ENCODE measurements around the gene EXOC2.

The EXOC2 gene

DNA sequence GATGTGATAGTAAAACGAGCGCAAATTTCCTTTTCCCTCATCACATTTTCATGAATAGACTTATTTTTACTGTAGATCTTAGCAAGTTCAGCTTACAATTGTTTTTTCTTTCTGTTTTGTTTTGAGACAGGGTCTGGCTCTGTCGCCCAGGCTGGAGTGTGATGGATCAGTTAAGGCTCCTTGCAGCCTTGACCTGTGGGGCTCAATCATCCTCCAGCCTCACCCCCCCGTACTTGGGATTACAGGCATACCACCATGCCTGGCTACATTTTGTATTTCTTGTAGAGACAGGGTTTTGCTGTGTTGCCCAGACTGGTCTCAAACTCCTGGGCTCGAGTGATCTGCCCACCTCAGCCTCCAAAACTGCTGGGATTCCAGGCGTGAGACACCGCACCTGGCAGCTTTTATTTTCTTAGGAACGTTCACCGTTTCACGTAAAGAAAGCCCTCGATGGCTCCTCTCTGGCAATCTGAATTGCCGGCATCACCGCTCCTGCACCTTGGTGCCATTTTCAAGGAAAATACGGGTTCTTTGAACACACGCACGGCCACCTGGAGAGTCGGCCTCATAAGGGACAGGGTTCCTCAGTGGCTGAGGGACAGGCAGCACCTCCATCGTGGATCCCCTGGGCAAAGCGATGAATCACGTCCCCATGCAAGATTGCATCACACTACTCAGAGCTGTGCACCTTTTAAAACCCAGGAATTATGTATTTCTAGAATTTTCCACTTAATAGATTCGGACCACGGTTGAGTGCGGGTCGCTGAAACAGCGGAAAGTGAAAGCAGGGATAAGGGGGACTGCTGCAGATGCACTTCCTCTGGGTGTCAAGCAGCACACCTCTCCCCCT lies 222.7 kb downstream of the EXOC2 start:
- no peak for DNase-seq (ENCODE audit: low read depth, low spot score)

DNA sequence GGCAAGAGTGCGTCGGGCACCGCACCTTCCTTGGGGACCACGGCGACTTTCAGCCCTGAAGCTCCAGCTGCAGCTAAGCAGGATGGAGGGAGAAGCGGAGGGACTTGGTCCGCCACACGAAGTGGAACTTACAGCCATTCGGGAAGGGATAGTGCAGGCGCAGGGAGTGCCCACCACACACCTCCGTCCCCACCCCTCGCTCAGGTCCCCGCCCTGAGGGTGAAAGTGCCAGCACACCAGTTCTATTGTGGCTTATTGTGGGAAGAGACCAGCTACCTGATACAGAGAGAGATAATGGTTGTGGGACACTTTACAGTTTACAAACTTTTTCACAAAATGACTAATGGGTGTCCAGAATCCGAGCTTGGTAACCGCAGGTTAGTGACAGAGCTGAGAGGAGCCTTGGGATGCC lies 225.3 kb downstream of the EXOC2 start:
- no peak for DNase-seq (ENCODE audit: low read depth, low spot score)

DNA sequence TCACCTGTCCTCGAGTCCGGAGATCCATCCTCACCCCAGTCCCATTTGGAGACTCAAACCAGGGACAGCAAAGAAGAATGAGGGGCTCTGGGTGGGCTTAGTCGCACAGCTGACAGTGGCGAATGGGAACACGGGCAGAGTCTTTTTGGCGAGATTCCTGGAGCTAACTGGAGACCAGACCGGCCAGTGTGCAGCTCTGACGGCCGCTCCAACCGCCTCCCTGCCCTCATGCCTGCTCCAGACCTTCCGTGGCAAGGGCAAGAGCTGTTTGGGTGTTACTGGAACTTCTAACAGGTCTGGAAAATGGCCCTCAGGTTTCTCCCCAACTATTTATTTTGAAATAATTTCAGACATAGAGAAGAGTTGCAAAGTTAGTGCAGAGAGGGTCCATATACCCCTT lies 225.8 kb downstream of the EXOC2 start:
- DNase-seq (ENCODE audit: low read depth, low spot score), result no peak

DNA sequence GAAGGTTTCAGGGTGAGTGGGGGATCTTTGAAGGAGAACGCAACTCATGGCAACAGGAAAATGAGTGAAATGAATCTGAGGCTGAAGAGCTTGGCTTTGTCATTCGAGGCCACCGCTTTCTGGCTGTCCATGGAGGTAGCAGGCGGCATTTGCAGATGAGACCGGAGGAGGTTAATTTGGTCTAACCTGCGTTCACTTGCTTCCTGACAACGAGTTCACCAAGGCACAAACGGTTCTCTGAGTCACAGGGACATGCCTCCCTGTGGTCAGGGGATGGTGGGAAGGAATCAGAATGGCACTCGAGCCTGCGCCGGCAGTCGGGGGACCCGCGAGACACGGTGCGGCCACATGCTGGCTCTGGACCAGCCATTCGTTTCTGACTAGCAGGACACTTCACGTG lies 226.4 kb downstream of the EXOC2 start:
- DNase-seq (ENCODE audit: low read depth, low spot score), result no peak

- DNase-seq (ENCODE audit: low read depth, low spot score), result no peak
Observed at GRCh38 chr6:465531-466348, 227.2 kb downstream of the EXOC2 start.

DNA sequence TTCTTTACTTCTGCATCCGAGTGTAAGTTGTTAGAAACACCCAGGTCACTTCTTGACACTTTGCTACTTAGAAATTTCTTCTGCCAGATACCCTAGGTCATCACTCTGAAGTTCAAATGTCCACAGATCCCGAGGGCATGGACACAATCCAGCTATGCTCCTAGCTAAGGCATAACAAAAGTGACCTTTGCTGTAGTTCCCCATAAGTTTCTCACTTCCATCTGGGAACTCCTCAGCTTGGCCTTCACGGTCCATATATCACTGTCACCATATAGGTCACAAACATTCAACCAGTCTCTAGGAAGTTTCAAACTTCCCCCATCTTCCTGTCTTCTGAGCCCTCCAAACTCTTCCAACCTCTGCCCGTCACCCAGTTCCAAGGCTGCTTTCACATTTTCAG lies 236.1 kb downstream of the EXOC2 start:
- DNase-seq (ENCODE audit: low read depth, low spot score), result no peak

DNA sequence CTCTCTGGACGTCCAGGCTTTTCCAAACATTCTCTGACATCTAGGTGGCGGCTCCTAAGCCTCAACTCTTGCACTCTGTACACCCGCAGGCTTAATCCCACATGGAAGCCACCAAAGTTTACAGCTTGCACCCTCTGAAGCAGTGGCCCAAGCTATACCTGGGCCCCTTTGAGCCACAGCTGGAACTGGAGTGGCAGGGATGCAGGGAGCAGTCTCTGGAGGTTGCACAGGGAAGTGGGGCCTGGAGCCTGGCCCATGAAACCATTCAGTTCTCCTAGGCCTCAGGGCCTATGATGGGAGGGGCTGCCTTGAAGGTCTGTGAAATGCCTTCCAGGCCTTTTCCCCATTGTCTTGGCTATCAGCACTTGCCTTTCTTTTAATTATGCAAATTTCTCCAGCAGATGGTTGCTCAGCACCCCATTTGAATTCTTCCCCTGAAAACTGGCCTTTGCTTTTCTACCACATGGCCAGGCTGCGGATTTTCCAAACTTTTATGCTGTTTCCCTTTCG lies 236.5 kb downstream of the EXOC2 start:
- DNase-seq (ENCODE audit: low read depth, low spot score), result no peak

GRCh38 chr6:455835-456234 lies 237.1 kb downstream of the EXOC2 start:
- DNase-seq (ENCODE audit: low read depth, low spot score), result no peak

- DNase-seq (ENCODE audit: low read depth, low spot score), result no peak
Observed at GRCh38 chr6:455006-455585, 237.8 kb downstream of the EXOC2 start.

DNA sequence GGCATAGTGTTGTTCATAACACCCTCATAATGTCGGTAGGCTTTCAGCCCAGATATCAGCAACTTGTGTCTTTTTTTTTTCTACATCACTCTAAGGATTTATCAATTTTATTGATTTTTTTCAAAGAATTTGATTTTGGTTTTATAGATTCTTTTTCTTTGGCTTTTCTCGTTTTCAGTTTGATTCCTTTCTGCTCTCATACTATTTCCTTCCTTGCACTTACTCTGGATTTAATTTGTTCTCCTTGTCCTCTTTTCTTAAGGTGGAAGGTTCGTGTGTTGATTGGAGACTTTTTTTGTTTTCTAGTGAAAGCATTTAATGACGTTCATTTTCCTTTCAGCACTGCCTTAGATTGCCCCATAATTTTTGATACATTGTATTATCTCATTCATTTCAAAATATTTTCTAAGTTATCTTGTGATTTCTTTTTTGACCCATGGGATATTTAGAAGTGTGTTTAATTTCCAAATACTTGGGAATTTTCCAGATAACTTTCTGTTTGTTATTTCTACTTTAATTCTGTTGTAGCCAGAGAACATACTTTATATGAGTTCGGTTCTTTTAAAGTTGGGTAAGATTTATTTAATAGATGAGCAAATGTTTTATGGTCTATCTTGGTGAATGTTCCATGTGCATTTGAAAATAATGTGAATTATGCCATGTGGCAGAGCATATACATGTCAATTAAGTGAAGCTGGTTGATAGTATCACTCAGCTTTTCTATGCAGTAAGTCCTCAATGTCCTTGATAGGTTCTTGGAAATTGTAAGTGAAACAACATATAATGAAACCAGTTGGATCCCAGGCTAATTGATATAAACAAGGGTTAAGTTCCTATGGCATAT lies 238.6 kb downstream of the EXOC2 start:
- no peak for DNase-seq (ENCODE audit: low read depth, low spot score)

DNA sequence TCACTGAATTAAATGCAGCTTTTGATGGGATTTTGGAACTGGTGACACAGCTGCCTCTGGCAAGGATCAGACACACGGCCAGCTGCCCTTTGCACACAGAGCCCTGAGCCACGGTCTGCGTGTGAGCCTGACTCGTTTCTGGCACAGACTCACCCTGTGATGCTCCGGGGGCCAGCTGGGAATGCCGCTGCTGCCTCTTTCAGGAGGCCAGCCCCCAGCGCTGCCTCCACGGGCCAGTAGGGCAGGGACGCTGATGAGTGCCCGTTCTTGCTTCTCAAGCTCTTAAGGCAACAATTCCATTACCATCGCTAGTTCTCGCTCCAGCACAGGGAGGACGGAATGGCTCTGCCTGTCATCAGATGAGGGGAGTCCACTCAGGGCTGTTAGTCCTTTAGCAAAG lies 239.8 kb downstream of the EXOC2 start:
- DNase-seq (ENCODE audit: low read depth, low spot score), result no peak

DNA sequence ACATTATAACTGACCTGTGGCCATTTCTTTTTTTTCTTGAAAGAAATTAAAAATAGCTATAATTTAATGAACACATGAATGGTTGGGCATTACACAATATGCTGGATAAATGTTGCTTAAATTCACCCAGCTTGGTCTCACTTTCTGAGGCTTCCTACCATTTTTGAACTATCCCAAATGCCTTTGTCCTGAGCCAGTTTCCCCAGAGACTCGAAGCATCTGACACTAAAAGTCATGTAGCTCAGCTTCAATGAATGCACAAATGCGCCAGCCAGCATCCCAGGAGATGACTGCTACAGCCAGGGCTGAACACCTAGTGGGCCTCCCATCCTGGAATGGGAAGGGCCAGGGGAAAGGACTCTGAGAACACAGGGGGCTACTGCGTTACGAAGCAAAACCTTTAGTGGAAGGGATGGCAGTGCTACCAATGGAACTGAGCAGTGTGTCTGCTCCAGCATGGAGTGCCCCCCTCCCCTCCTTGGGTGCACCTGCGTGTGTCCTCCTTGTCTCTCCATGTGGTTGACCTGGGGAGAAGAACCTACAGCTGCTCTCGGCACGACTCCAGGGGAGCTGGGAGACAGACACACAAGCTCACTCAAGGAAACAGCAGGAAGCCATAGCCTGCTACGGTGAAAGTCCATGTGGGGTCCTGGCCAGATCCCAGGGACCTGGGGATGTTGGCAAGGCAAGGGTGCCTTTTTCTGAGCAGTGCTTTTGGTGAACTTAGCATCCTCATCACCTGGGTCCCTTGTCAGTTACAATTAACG lies 240.5 kb downstream of the EXOC2 start:
- no peak for DNase-seq (ENCODE audit: low read depth, low spot score)

GRCh38 chr6:451847-452246 lies 241.1 kb downstream of the EXOC2 start:
- no peak for DNase-seq (ENCODE audit: low read depth, low spot score)

DNA sequence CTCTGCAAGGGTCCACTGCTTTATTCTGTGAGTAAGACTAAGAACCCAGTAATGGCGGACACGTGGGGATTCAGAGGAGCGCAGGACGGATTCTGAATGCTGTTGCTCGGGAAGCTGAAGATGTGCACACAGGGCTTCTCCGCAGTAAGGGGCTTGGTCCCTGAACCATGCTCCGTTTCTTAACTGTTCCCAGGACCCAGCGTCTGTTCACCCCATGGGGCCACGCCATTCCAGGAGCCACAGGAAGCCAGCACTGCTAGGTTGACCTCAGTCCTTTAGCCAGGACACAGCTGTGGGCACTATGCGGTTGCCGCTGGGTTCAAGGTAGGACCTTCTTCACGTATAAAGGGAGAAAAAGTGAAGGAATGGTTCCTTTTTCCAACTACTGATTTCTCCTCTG lies 241.6 kb downstream of the EXOC2 start:
- DNase-seq (ENCODE audit: low read depth, low spot score), result no peak

DNA sequence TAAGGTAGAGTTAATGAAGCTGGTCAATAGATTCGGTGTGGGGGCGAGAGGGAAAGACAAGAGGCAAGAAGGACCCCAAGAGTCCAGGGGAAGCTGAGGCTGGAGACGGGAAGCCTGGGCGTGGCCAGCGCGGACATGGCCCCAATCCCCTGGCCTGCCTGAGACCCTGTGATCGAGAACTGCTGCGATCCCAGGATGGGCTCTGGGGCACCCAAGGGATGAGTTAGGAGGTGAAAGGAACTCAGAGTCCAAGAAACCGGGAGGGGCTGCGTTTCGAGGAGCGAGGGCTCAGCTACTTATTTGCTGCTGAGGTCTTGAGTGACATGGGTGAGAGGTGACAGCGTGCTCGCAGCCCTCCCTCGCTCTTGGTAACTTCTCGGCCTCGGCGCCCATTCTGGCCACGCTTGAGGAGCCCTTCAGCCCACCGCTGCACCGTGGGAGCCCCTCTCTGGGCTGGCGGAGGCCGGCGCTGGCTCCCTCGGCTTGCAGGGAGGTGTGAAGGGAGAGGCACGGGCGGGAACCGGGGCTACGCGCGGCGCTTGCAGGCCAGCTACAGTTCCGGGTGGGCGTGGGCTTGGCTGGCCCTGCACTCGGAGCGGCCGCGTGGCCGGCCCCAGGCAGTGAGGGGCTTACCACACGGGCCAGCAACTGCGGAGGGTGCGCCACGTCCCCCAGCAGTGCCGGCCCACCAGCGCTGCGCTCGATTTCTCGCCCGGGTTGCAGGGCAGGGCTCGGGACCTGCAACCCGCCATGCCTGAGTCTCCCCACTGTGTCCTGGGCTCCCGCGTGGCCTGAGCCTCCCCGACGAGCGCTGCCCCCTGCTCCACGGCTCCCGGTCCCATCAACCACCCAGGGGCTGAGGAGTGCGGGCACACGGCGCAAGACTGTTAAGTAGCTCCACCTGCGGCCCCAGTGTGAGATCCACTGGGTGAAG lies 243.2 kb downstream of the EXOC2 start:
- DNase-seq (ENCODE audit: low read depth, low spot score), result no peak

GRCh38 chr6:449057-449430 lies 243.9 kb downstream of the EXOC2 start:
- DNase-seq (ENCODE audit: low read depth, low spot score), result no peak

DNA sequence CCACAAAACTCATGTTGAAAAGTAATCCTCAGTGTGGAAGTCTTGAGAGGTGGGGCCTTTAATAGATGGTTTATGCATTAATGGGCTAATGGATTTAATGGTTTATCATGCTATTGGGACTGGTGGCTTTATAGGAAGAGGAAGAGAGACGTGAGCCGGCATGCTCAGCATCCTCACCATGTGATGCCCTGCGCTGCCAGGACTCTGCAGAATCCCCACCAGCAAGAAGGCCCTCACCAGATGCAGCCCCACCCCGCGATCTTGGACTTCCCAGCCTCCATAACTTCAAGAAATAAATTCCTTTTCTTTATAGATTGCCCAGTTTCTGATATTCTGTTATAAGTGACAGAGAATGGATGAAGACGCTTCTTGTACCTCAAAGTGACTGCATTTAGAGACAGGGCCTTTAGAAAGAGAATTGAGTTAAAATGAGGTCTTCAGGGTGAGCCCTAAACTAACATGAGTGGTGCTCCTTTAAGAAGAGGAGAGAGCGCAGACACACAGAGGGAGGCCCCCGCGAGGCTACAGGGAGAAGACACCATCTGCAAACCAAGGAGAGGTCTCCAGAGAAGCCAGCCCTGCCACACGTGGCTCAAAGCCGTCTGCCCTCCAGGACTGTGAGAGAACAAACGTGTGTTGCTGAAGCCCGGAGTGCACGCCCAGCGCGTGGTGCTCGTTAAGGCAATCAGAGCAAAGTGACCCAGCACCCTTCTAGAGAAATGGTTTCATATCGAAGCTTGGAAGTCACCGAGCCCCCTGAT lies 244.5 kb downstream of the EXOC2 start:
- DNase-seq (ENCODE audit: low read depth, low spot score), result no peak

GRCh38 chr6:447381-448165 lies 245.4 kb downstream of the EXOC2 start:
- no peak for DNase-seq (ENCODE audit: low read depth, low spot score)

Measured in brain pericyte (primary cell).